NT2/D1 (cell line): ENCODE results near the gene AUH.

Source experiments
- DNase-seq: peaks from one replicate; pipeline ENCODE4 v3.0.0-alpha.2; 2011; ENCODE audit warnings: low read depth, low spot score
- H3K27me3 ChIP-seq: 2 replicates; pipeline ENCODE4 v1.6.0; 2011; ENCODE audit warnings: mild to moderate bottlenecking; ENCODE audit not compliant: insufficient read length, insufficient read depth
- H3K36me3 ChIP-seq: 2 replicates; pipeline ENCODE4 v1.6.1; 2011; ENCODE audit warnings: mild to moderate bottlenecking, low read length, mixed read lengths; ENCODE audit not compliant: insufficient read depth, insufficient read length
- H3K4me1 ChIP-seq: 2 replicates; pipeline ENCODE4 v1.5.1; 2011; ENCODE audit not compliant: insufficient read depth, insufficient read length
- H3K4me3 ChIP-seq: 2 replicates; pipeline ENCODE4 v1.5.1; 2011; ENCODE audit warnings: low read depth; ENCODE audit not compliant: insufficient read length
- H3K9ac ChIP-seq: 2 replicates; pipeline ENCODE4 v1.6.0; 2011; ENCODE audit warnings: low read depth; ENCODE audit not compliant: insufficient read length
- H3K9me3 ChIP-seq: 2 replicates; pipeline ENCODE4 v1.5.1; 2011; ENCODE audit warnings: mild to moderate bottlenecking, low read length; ENCODE audit not compliant: insufficient read depth
- SUZ12 ChIP-seq: IDR thresholded peaks from 2 replicates; pipeline ENCODE4 v1.6.1; 2011; ENCODE audit not compliant: insufficient read length, insufficient read depth; ENCODE audit errors: extremely low read depth
- YY1 ChIP-seq: IDR thresholded peaks from 2 replicates; pipeline ENCODE4 v1.6.1; 2011; ENCODE audit not compliant: insufficient read length, insufficient read depth
- ZNF274 ChIP-seq: IDR thresholded peaks from 2 replicates; pipeline ENCODE4 v1.6.1; 2011; ENCODE audit warnings: mild to moderate bottlenecking, low read depth, low read length

The AUH gene

DNA sequence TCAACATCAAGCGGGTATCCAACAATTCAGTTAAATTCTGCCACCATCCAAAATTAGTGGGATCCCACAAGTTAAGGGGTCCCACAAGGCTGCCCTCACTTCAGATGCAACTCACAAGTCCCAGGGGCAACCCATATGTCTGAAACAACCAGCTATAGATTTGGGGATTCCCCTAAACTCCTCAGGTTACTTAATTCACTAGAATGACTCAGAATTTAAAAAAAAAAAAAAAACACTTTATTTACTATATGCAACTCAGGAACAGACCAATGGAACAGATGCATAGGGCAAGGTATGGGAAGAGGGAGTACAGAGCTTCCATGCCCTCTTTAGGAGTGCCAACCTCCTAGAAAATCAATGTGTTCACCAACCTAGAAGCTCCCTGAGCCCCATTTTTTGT, 15.1 kb downstream of the AUH start:
- Histone ChIP-seq H3K4me1 (peaks cover 3% of the 10 kb centered on the region), H3K36me3 (peaks cover 25% of the 10 kb centered on the region), H3K9me3 (0 out of 2 replicates have a peak, but pooled peaks cover 9% of the 10 kb centered on the region), H3K9ac (no peak overlapping the region), H3K27me3 (no peaks in the 10 kb centered on the region), H3K4me3 (no peak overlapping the region)
- DNase-seq = no peak
- TF ChIP-seq ZNF274 (no peak), YY1 (no peak), SUZ12 (no peak)

DNA sequence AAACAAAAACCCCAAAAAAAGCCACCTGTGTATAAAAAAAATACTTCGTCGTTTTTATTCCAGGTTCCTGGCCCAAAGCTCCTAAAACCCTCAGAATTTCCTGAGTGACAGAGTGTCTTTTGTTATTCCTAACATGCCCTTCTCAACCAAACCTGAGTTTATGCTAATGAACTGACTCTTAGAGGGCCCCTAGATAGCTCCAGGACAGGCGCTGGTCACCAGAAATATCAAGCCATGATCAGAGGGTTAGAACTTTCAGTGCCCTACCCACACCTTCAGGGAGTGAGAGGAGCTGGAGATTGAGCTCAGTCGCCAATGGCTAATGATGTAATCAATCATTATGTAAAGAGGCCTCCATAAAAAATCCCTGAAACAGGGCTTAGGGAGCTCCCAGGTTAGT, 15.7 kb downstream of the AUH start:
- H3K4me1 ChIP-seq = peaks cover 3% of the 10 kb centered on the region
- no peak for TF ChIP-seq YY1
- TF ChIP-seq ZNF274 = no peak
- no peak for TF ChIP-seq SUZ12
- H3K9me3 ChIP-seq = 0 out of 2 replicates have a peak, but pooled peaks cover 9% of the 10 kb centered on the region
- no peak overlapping the region for H3K4me3 ChIP-seq
- no peak for DNase-seq
- H3K27me3 ChIP-seq = no peaks in the 10 kb centered on the region
- peaks cover 23% of the 10 kb centered on the region for H3K36me3 ChIP-seq
- H3K9ac ChIP-seq = no peak overlapping the region

DNA sequence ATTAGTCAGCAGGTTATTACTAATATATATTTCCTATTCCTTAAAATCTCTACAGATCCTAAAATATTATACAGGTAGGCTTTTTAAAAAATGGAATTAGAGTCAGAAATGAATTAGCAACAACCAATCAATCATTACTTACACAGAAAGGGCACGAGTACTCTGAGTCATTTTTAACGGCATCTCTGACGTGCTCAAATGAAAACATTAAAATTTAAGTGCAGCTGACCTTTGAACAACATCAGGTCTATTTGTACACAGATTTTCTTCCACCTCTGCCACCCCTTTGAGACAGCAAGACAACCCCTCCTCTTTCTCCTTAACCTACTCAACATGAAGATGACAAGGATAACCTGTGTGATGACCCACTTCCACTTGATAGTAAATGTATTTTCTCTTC, 19.1 kb downstream of the AUH start:
- peaks cover 3% of the 10 kb centered on the region for H3K4me1 ChIP-seq
- H3K9ac ChIP-seq = no peak overlapping the region
- H3K36me3 ChIP-seq = peaks cover 32% of the 10 kb centered on the region
- no peak for DNase-seq
- no peak overlapping the region for H3K4me3 ChIP-seq
- H3K27me3 ChIP-seq = no peaks in the 10 kb centered on the region
- no peak for TF ChIP-seq ZNF274
- TF ChIP-seq YY1 = no peak
- 0 out of 2 replicates have a peak, but pooled peaks cover 9% of the 10 kb centered on the region for H3K9me3 ChIP-seq

DNA sequence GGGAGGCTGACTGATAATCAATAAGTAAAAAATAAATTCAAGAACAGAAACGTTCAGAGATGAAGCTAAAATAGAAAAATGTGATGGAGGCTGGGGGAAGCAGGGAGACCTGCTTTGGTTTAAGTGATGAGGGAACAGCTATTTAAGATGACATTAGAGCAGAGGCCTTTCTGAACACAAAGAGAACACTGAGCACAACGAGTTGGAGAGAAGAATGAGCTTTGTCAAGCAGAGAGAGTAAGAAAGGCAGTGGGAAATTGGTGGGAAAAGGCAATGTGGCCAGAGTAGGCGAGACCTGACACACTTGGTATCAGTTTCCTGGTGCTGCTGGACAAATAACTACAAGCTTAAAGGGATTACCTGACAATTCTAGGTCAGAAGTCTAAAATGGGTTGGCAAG, 20.0 kb downstream of the AUH start:
- no peak overlapping the region for H3K4me3 ChIP-seq

DNA sequence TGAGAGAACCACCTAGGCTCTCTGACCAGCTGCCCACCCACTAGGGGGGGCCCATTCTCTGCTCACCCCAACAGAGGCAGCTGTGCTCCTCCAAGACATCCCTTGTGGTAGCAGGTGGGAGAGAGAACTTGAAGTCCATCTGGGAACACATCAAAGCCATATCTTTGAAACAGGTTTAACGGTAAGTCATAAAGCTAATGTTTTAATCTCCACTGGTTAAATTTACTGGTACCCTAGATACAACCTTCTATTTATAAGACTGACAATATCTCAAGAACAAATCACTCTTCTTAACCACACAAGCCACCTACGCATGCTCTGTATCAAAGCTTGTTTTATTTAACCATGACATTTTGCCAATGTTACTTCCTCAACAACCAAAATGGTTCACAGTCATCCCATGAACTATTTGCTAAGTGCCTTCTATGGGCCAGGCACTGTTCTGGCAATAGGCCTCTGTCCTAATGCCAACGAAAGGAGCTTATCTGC, 20.4 kb downstream of the AUH start:
- 0 out of 2 replicates have a peak, but pooled peaks cover 9% of the 10 kb centered on the region for H3K9me3 ChIP-seq
- no peaks in the 10 kb centered on the region for H3K4me1 ChIP-seq
- no peaks in the 10 kb centered on the region for H3K27me3 ChIP-seq
- no peak overlapping the region for H3K4me3 ChIP-seq
- no peak overlapping the region for H3K9ac ChIP-seq
- H3K36me3 ChIP-seq = peaks cover 38% of the 10 kb centered on the region
- DNase-seq = no peak
- no peak for TF ChIP-seq ZNF274
- TF ChIP-seq SUZ12 = no peak
- no peak for TF ChIP-seq YY1

More for the DNA sequence above, 20.0 kb downstream of the AUH start:
- H3K4me1 ChIP-seq = no peaks in the 10 kb centered on the region
- TF ChIP-seq YY1 = no peak
- no peak for TF ChIP-seq SUZ12
- no peak for TF ChIP-seq ZNF274
- peaks cover 38% of the 10 kb centered on the region for H3K36me3 ChIP-seq
- no peaks in the 10 kb centered on the region for H3K27me3 ChIP-seq
- DNase-seq = no peak
- H3K9ac ChIP-seq = no peak overlapping the region
- H3K9me3 ChIP-seq = 0 out of 2 replicates have a peak, but pooled peaks cover 9% of the 10 kb centered on the region

DNA sequence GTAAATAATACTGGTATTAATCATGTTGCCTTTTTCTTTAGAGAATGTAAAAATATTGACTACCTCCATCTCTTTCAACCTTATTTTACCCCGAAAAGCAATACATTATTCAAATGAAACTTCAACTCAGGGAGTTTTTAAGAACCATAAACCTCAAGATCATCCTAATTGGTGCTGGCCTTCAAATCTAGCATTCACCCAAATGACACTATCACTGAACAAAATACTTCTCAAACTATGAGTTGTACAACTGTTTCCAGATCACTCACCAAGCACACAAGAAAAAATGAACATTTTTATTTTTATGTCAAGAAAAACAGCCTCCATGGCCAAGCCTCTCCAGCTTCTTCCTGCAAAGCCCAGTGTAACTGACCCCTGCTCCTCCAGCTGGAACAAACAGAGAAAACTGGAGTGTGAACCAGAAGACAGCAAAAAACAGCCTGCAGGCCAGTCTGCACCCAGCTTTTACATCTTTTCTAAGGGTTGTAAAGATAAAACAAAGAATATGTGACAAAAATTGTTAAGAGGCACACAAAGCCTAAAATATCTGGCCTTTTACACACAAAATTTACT, 21.2 kb downstream of the AUH start:
- TF ChIP-seq YY1 (no peak), ZNF274 (no peak), SUZ12 (no peak)
- Histone ChIP-seq H3K9me3 (0 out of 2 replicates have a peak, but pooled peaks cover 9% of the 10 kb centered on the region), H3K4me1 (no peaks in the 10 kb centered on the region), H3K9ac (no peak overlapping the region), H3K36me3 (peaks cover 38% of the 10 kb centered on the region), H3K27me3 (no peaks in the 10 kb centered on the region), H3K4me3 (no peak overlapping the region)
- DNase-seq = no peak

DNA sequence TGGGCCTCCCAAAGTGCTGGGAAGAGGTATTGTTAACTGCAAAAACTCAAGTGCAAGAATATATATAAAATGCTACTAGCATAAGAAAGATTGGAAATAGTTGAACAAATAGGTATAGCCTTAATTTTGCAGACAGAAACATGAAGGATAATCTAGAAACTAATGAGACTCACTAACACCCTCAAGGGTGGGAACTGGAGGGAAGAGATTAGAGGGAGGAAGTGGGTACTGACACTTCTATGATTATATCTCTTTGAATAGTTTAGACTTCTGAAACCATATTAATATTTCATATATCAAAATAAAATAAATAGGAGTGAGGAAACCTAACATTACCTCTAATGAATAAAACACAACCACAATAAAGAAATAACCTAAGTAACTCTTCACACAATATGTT, 23.0 kb downstream of the AUH start:
- no peak for TF ChIP-seq ZNF274
- no peak for TF ChIP-seq YY1
- no peak for TF ChIP-seq SUZ12
- H3K9me3 ChIP-seq = 0 out of 2 replicates have a peak, but pooled peaks cover 9% of the 10 kb centered on the region
- no peaks in the 10 kb centered on the region for H3K4me1 ChIP-seq
- no peak for DNase-seq
- H3K27me3 ChIP-seq = no peaks in the 10 kb centered on the region
- H3K9ac ChIP-seq = no peak overlapping the region
- H3K4me3 ChIP-seq = no peak overlapping the region
- H3K36me3 ChIP-seq = peaks cover 38% of the 10 kb centered on the region
